H1 (cell line): Measurements from ENCODE around the gene PDZD2.

Experiments used
- BRCA1 ChIP-seq: IDR thresholded peaks from 2 replicates; pipeline ENCODE4 v1.6.1; 2012; ENCODE audit warnings: low read depth, low read length, improper control_type of control experiment
- EZH2 ChIP-seq: fragments of 200-600 bp; sonication (generic); IDR thresholded peaks from 2 replicates; pipeline ENCODE4 v1.7.1; 2012; ENCODE audit warnings: low read depth, mild to moderate bottlenecking, moderate library complexity, low read length, inconsistent platforms; ENCODE audit not compliant: severe bottlenecking
- GABPA ChIP-seq: IDR thresholded peaks from 2 replicates; pipeline ENCODE4 v1.6.1; 2011; ENCODE audit warnings: mild to moderate bottlenecking, low read length, moderate library complexity, borderline replicate concordance; ENCODE audit not compliant: insufficient read depth
- GTF2F1 ChIP-seq: IDR thresholded peaks from 2 replicates; pipeline ENCODE4 v1.6.1; 2012; ENCODE audit warnings: low read depth, low read length, improper control_type of control experiment, borderline replicate concordance
- NRF1 ChIP-seq: IDR thresholded peaks from 2 replicates; pipeline ENCODE4 v1.6.1; 2011; ENCODE audit warnings: mild to moderate bottlenecking, low read depth, low read length, improper control_type of control experiment
- POLR2A ChIP-seq, 2 experiments: IDR thresholded peaks; 1 replicate in 1 of 2; 2 replicates in 1 of 2; pipeline ENCODE4 v1.6.1; 2011; ENCODE audit warnings: low read depth in 2 of 2, low read length in 2 of 2, mild to moderate bottlenecking in 2 of 2; ENCODE audit errors: control extremely low read depth in 1 of 2
- POLR2AphosphoS5 ChIP-seq: IDR thresholded peaks from 2 replicates; pipeline ENCODE4 v1.6.1; 2011; ENCODE audit warnings: low read depth, low read length
- RBBP5 ChIP-seq: IDR thresholded peaks from 2 replicates; pipeline ENCODE4 v1.7.1; 2012; ENCODE audit warnings: low read depth, mild to moderate bottlenecking, inconsistent platforms, low read length, moderate library complexity, borderline replicate concordance
- RNF2 ChIP-seq: fragments of 200-900, 300-1000 bp; sonication (generic); IDR thresholded peaks from 2 replicates; pipeline ENCODE4 v1.7.1; 2016; ENCODE audit warnings: borderline replicate concordance, low read depth, mild to moderate bottlenecking, antibody characterized with exemption, low read length; ENCODE audit not compliant: poor library complexity, severe bottlenecking; ENCODE audit errors: missing control alignments
- SP1 ChIP-seq: IDR thresholded peaks from 2 replicates; pipeline ENCODE4 v1.6.1; 2011; ENCODE audit warnings: low read depth, low read length
- TAF7 ChIP-seq: optimal IDR thresholded peaks from 2 replicates; pipeline ENCODE3; 2011; ENCODE audit warnings: low read depth, mild to moderate bottlenecking, inconsistent platforms, low read length, moderate library complexity, borderline replicate concordance
- TEAD4 ChIP-seq: IDR thresholded peaks from 2 replicates; pipeline ENCODE4 v1.6.1; 2012; ENCODE audit warnings: low read depth, low read length, inconsistent platforms, mixed read lengths
- TF ChIP-seq, protein P1 (sequence below), 3 experiments: IDR thresholded peaks; 1 replicate in 2 of 3; 2 replicates in 1 of 3; pipeline versions ENCODE4 v1.5.1 to v1.6.1; 2011; ENCODE audit warnings: low read length in 3 of 3, mild to moderate bottlenecking in 3 of 3, inconsistent platforms in 2 of 3, low read depth in 1 of 3, moderate library complexity in 1 of 3; ENCODE audit not compliant: insufficient read depth in 1 of 3; ENCODE audit errors: control extremely low read depth in 1 of 3
- TF ChIP-seq, protein P2 (sequence below): IDR thresholded peaks from 2 replicates; pipeline ENCODE4 v1.6.1; 2011; ENCODE audit warnings: low read length, improper control_type of control experiment

DNA sequence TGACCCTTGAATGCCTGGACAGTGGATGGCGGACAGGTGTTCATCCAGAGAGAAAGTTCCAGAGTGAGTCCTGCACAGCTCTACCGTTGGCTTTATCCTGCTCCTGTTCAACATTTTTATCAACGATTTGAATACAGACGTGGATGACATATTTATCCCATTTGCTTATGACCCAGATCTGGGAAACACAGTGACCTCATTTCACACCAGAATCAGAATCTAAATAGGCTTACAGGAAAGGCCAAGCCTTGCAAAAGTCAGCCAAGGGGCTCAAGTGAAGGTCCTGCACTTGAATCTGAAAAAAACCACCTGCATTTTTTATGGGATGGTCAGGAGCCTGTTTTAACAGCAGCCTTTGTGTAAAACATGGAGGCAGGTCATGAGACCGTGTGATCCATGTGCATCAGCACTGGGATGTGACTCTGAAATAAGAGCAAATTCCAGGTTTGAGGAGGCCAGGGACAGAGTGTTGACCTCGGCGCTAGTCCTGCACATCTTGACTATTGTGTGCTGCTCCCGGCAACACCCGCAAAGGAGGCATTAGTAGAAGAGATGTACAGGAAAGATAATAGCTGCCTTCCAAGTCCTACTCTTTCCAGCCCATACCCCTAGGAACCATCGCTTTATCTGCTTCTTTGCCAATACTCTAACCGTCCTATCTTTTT is 18.5 kb downstream of the PDZD2 start:
- TF ChIP-seq, protein P1, sequence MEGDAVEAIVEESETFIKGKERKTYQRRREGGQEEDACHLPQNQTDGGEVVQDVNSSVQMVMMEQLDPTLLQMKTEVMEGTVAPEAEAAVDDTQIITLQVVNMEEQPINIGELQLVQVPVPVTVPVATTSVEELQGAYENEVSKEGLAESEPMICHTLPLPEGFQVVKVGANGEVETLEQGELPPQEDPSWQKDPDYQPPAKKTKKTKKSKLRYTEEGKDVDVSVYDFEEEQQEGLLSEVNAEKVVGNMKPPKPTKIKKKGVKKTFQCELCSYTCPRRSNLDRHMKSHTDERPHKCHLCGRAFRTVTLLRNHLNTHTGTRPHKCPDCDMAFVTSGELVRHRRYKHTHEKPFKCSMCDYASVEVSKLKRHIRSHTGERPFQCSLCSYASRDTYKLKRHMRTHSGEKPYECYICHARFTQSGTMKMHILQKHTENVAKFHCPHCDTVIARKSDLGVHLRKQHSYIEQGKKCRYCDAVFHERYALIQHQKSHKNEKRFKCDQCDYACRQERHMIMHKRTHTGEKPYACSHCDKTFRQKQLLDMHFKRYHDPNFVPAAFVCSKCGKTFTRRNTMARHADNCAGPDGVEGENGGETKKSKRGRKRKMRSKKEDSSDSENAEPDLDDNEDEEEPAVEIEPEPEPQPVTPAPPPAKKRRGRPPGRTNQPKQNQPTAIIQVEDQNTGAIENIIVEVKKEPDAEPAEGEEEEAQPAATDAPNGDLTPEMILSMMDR (IDR thresholded peaks at IDR 0.05; ENCODE audit: control extremely low read depth in 1 of 3, insufficient read depth in 1 of 3, low read depth in 1 of 3, low read length in 3 of 3): no peak
- no peak for TF ChIP-seq TAF7
- no peak for TF ChIP-seq RBBP5
- no peak for TF ChIP-seq POLR2AphosphoS5
- TF ChIP-seq NRF1: no peak
- no peak for TF ChIP-seq TEAD4
- no peak for TF ChIP-seq EZH2
- no peak for TF ChIP-seq SP1
- no peak for TF ChIP-seq GTF2F1
- TF ChIP-seq BRCA1: no peak
- no peak for TF ChIP-seq RNF2
- TF ChIP-seq, protein P2, sequence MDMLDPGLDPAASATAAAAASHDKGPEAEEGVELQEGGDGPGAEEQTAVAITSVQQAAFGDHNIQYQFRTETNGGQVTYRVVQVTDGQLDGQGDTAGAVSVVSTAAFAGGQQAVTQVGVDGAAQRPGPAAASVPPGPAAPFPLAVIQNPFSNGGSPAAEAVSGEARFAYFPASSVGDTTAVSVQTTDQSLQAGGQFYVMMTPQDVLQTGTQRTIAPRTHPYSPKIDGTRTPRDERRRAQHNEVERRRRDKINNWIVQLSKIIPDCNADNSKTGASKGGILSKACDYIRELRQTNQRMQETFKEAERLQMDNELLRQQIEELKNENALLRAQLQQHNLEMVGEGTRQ: no peak
- no peak for TF ChIP-seq POLR2A (IDR thresholded peaks at IDR 0.05; ENCODE audit: control extremely low read depth in 1 of 2, low read depth in 2 of 2, low read length in 2 of 2)
- no peak for TF ChIP-seq GABPA
